Measurements from ENCODE around the gene CALM1.

CALM1 gene

DNA sequence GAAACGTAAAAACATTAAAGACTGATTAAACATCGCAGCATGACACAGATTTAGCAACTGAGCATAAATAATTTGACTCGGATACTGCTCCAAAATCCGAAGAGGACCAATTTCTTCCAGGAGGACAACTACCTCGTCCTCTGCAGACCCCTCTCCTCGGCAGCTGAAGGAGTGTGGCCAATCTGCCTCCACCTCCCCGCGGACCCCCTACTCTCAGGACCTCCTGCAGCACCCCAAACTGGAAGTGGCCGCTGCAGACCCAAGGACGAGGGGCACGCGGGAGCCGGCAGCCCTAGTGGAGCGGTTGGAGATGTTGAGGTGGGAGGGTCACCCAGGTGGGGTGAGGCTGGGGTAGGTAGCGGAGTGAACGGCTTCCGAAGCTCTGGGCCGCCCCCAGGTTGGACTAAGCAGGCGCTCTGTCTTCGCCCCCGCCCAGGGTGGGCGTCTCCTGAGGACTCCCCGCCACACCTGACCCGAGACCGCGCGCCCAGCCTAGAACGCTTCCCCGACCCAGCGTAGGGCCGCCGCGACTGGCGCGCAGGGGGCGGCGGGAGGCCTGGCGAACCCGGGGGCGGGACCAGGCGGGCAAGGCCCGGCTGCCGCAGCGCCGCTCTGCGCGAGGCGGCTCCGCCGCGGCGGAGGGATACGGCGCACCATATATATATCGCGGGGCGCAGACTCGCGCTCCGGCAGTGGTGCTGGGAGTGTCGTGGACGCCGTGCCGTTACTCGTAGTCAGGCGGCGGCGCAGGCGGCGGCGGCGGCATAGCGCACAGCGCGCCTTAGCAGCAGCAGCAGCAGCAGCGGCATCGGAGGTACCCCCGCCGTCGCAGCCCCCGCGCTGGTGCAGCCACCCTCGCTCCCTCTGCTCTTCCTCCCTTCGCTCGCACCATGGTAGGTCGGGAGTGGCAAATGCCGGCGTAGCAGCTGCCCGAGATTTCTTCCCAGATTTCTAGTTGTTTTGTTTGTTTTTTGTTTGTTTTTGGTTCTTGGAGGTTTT is at the start of gene CALM1:
TSS of gene CALM1 (plus strand) at position 689 of the 999 bp plus-strand sequence. CDS start at position 891, 202 bp downstream.
- TF ChIP-seq, protein P1, sequence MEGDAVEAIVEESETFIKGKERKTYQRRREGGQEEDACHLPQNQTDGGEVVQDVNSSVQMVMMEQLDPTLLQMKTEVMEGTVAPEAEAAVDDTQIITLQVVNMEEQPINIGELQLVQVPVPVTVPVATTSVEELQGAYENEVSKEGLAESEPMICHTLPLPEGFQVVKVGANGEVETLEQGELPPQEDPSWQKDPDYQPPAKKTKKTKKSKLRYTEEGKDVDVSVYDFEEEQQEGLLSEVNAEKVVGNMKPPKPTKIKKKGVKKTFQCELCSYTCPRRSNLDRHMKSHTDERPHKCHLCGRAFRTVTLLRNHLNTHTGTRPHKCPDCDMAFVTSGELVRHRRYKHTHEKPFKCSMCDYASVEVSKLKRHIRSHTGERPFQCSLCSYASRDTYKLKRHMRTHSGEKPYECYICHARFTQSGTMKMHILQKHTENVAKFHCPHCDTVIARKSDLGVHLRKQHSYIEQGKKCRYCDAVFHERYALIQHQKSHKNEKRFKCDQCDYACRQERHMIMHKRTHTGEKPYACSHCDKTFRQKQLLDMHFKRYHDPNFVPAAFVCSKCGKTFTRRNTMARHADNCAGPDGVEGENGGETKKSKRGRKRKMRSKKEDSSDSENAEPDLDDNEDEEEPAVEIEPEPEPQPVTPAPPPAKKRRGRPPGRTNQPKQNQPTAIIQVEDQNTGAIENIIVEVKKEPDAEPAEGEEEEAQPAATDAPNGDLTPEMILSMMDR (conservative IDR thresholded peaks at IDR 0.05), result no peak
- H3K27ac ChIP-seq, result peak within 1 kb of the TSS; percentile 82

DNA sequence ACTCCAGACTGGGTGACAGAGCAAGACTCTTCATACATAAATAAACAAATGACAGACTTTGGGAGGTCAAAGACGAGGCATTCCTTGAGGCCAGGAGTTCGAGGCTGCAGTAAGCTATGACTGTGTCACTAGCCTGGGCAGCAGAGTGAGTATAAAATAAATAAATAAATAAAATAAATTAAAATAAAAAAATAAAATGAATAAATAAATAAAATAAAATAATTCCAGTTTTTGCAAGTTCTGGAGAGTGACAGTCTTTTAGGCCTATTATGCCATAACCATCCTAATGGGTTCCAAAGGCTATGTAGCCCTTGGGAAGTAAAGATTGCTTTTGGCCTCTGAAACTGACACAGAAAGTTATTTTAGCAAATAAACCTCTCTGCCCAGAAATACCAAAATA is 48.6 kb upstream of the CALM1 start:
- TF ChIP-seq, protein P1 (conservative IDR thresholded peaks at IDR 0.05), result no peak
- no peak overlapping the region for H3K27ac ChIP-seq

DNA sequence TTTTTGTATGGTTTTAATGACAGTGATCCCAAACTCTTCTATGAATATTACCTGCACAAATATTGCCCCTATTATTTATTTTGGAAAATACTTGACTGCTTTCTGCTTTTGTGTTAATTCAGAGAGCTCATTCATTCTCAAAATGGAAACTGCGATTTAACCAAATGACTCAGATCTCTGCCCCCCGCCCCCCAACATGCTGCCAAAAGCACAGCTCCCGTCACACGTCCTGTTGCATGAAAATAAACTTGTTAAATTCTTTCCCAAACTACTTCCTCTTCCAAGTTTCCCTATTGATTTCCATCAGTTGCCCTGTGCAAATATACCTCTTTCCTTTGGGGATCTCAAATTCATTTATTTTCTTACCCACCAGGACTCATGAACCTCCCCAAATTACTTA is 47.1 kb upstream of the CALM1 start:
- TF ChIP-seq, protein P1 (conservative IDR thresholded peaks at IDR 0.05), result no peak
- no peak overlapping the region for H3K27ac ChIP-seq

DNA sequence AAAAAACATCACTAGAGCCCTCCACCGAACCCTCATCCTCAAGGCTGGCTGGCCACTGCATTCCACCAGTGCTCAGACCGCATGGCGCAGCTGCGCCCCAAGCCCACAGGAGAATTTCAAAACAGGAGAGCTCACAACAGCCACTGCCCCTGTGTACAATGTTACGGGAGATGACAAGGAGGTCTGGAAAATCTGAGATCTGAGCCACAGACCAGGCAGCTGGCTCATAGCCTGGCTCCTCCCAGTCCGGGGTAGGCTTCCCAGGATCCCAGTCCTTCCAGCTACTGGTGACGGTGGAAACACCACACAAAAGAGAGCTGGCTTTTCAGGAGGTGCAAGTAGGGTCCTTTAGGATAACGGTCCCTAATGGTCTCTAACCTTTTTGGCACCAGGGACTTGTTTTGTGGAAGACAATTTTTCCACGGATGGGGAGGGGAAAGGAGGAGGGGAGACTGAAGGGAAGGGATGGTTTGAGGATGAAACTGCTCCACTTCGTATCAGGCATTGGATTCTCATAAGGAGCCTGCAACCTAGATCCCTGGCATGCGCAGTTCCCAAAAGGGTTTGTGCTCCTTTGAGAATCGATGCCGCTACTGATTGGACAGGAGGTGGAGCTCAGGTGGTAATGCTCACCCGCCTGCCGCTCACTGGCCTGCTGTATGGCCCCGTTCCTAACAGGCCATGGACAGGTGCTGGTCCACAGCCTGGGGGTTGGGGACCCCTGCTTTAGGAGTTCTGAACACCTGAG is 42.1 kb upstream of the CALM1 start:
- no peak overlapping the region for H3K27ac ChIP-seq
- TF ChIP-seq, protein P1 (conservative IDR thresholded peaks at IDR 0.05), result no peak

DNA sequence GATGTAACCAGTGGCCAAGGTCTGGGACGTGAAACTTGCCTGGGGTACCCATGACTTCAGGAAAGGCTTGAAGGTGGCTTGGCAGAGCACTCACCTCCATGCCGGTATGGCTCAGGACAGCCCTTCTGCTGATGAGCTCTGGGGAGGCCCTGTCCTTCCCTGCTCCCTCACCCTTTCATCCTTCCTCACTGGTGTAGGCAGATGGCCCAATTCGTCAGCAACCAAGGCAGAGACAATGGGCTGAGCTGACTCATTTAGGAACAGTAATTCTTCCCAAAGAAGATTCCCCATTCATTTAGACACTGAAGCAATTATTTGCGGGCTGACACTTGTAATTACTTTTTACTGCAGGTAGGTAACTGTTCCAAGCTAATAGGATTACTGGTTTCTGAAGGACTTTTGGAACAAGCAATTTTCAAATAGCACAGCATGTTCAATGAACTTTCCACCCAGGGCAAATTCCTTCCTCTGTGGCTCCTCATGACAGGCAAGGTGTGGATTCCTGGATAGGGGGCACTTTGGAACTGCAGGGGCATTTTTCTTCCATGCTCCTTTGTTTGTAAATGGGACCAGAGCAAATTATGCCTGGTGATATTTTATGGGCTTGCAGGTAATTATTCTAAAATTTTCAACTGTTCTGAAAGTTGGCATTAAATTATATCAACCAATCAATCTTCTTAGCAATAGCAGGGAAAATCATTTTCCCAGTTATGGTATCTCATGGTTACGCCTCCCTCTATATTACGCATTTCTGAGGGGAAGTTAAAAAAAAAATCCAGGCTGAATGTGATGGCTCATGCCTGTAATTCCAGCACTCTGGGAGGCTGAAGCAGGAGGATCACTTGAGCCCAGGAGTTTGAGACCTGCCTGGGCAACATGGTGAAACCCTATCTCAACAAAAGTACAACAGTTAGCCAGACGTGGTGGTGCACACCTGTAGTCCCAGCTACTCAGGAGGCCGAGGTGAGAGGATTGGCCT is 41.0 kb upstream of the CALM1 start:
- TF ChIP-seq, protein P1 (conservative IDR thresholded peaks at IDR 0.05), result no peak
- no peak overlapping the region for H3K27ac ChIP-seq

DNA sequence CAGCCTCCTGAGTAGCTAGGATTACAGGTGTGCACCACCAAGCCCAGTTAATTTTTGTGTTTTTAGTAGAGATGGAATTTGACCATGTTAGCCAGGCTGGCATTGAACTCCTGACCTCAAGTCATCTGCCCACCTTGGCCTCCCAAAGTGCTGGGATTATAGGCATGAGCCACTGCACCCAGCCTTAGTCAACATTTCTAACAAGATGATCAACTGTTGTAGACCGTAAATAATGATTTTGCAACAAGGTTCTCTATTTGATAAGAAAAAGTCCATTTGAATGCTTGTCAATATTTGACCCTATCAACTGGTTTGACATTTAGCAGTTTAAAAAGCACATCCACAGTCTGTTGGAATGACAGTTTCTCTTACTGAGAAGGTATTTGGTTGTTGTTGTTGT is 39.9 kb upstream of the CALM1 start:
- TF ChIP-seq, protein P1 (conservative IDR thresholded peaks at IDR 0.05), result no peak
- no peak overlapping the region for H3K27ac ChIP-seq
